HUES64 (cell line): ENCODE measurements around the gene CEP112.

Source experiments
- H3K27ac ChIP-seq: 2 replicates; pipeline ENCODE4 v1.7.0; 2013; ENCODE audit warnings: low read depth, low read length, inconsistent platforms
- H3K27me3 ChIP-seq: 2 replicates; pipeline ENCODE4 v1.6.1; 2013; ENCODE audit warnings: mild to moderate bottlenecking, low read length; ENCODE audit not compliant: insufficient read depth
- H3K36me3 ChIP-seq: 2 replicates; pipeline ENCODE4 v1.6.1; 2013; ENCODE audit warnings: mild to moderate bottlenecking, low read length; ENCODE audit not compliant: insufficient read depth
- H3K4me1 ChIP-seq: 2 replicates; pipeline ENCODE4 v1.6.1; 2013; ENCODE audit warnings: mild to moderate bottlenecking, low read length, moderate library complexity; ENCODE audit not compliant: insufficient read depth
- H3K4me3 ChIP-seq: 2 replicates; pipeline ENCODE4 v1.5.1; 2013; ENCODE audit warnings: mild to moderate bottlenecking, low read length, moderate library complexity
- H3K9ac ChIP-seq: 2 replicates; pipeline ENCODE4 v1.6.1; 2013; ENCODE audit warnings: mild to moderate bottlenecking, low read depth, low read length
- H3K9me3 ChIP-seq: 2 replicates; pipeline ENCODE4 v1.6.1; 2013; ENCODE audit warnings: low read depth, low read length; ENCODE audit not compliant: insufficient read depth
- WGBS: fragments of 150-250, 120-280 bp; methylation state at CpG from one replicate; pipeline ENCODE4 v1.1.7; 2013; ENCODE audit warnings: missing lambda C conversion rate; 5-methylcytosine and 5-hydroxymethylcytosine counted together

Gene CEP112

GRCh38 chr17:66203274-66204015 lies 11.5 kb upstream of the CEP112 start:
- H3K36me3 ChIP-seq, result no peaks in the 10 kb centered on the region

GRCh38 chr17:66200685-66201092 lies 8.8 kb upstream of the CEP112 start:
- Histone ChIP-seq H3K27ac (no peak overlapping the region), H3K4me1 (no peaks in the 10 kb centered on the region), H3K36me3 (no peaks in the 10 kb centered on the region), H3K9ac (no peak overlapping the region), H3K27me3 (no peaks in the 10 kb centered on the region), H3K9me3 (no peaks in the 10 kb centered on the region), H3K4me3 (no peak overlapping the region)
- 37% methylated on average over 3 of the region's 3 CpGs for WGBS

More at GRCh38 chr17:66203274-66204015, 11.5 kb upstream of the CEP112 start:
- no peak overlapping the region for H3K27ac ChIP-seq
- no peaks in the 10 kb centered on the region; the same call in 1 of the 2 replicates for H3K9me3 ChIP-seq
- no peaks in the 10 kb centered on the region for H3K4me1 ChIP-seq
- no peak overlapping the region for H3K4me3 ChIP-seq
- no peaks in the 10 kb centered on the region for H3K27me3 ChIP-seq
- no peak overlapping the region for H3K9ac ChIP-seq
- 89% methylated on average over 8 of the region's 8 CpGs for whole genome bisulfite sequencing

GRCh38 chr17:66198242-66198641 lies 6.3 kb upstream of the CEP112 start:
- 95% methylated on average over 8 of the region's 8 CpGs for WGBS
- no peaks in the 10 kb centered on the region for H3K4me1 ChIP-seq
- H3K27ac ChIP-seq, result no peak overlapping the region
- no peaks in the 10 kb centered on the region for H3K9me3 ChIP-seq
- no peak overlapping the region for H3K4me3 ChIP-seq
- H3K9ac ChIP-seq, result no peak overlapping the region
- no peaks in the 10 kb centered on the region for H3K27me3 ChIP-seq
- no peaks in the 10 kb centered on the region for H3K36me3 ChIP-seq

GRCh38 chr17:66192378-66192687 lies 400 bp upstream of the CEP112 start:
- Histone ChIP-seq H3K9me3 (no peaks in the 10 kb centered on the region), H3K4me3 (peak overlapping the region; percentile 77), H3K27me3 (peaks cover 5% of the 10 kb centered on the region; the same call in 1 of the 2 replicates), H3K9ac (no peak overlapping the region), H3K27ac (no peak overlapping the region), H3K4me1 (peaks cover 9% of the 10 kb centered on the region; the same call in 1 of the 2 replicates), H3K36me3 (no peaks in the 10 kb centered on the region)
- WGBS, result 15% methylated on average over 10 of the region's 10 CpGs

- H3K27ac ChIP-seq, result no peak overlapping the region; the same call in 1 of the 2 replicates
- 47% methylated on average over 15 of the region's 16 CpGs for WGBS
Measured at GRCh38 chr17:66190738-66191592, 968 bp downstream of the CEP112 start.

GRCh38 chr17:66187718-66188117 lies 4.2 kb downstream of the CEP112 start:
- no peak overlapping the region for H3K4me3 ChIP-seq
- H3K27ac ChIP-seq, result no peak overlapping the region
- no peaks in the 10 kb centered on the region for H3K36me3 ChIP-seq
- H3K9me3 ChIP-seq, result no peaks in the 10 kb centered on the region
- H3K27me3 ChIP-seq, result peaks cover 5% of the 10 kb centered on the region; the same call in 1 of the 2 replicates
- no peak overlapping the region for H3K9ac ChIP-seq
- H3K4me1 ChIP-seq, result peaks cover 9% of the 10 kb centered on the region; the same call in 1 of the 2 replicates
- 93% methylated on average over 2 of the region's 2 CpGs for WGBS

More at GRCh38 chr17:66190738-66191592, 968 bp downstream of the CEP112 start:
- Histone ChIP-seq H3K4me1 (peaks cover 9% of the 10 kb centered on the region; the same call in 1 of the 2 replicates), H3K4me3 (peak overlapping the region; percentile 77), H3K9ac (peak overlapping the region; percentile 58), H3K36me3 (no peaks in the 10 kb centered on the region), H3K9me3 (no peaks in the 10 kb centered on the region), H3K27me3 (peaks cover 5% of the 10 kb centered on the region; the same call in 1 of the 2 replicates)

GRCh38 chr17:66185862-66186261 lies 6.1 kb downstream of the CEP112 start:
- Histone ChIP-seq H3K27ac (no peak overlapping the region), H3K9me3 (no peaks in the 10 kb centered on the region), H3K27me3 (peaks cover under 1% of the 10 kb centered on the region; the same call in 1 of the 2 replicates), H3K4me1 (peaks cover 1% of the 10 kb centered on the region; the same call in 1 of the 2 replicates), H3K9ac (no peak overlapping the region), H3K36me3 (peaks cover 9% of the 10 kb centered on the region; the same call in 1 of the 2 replicates), H3K4me3 (no peak overlapping the region)
- 89% methylated on average over 4 of the region's 4 CpGs for WGBS

- H3K27ac ChIP-seq, result no peak overlapping the region
- 85% methylated on average over 1 of the region's 1 CpG for WGBS
Measured at GRCh38 chr17:66184392-66184791, 7.5 kb downstream of the CEP112 start.

GRCh38 chr17:66183529-66183928 lies 8.4 kb downstream of the CEP112 start:
- Histone ChIP-seq H3K4me3 (no peak overlapping the region), H3K27ac (no peak overlapping the region), H3K36me3 (peaks cover 10% of the 10 kb centered on the region; the same call in 1 of the 2 replicates), H3K9me3 (no peaks in the 10 kb centered on the region), H3K9ac (no peak overlapping the region), H3K27me3 (no peaks in the 10 kb centered on the region), H3K4me1 (no peaks in the 10 kb centered on the region)

More at GRCh38 chr17:66184392-66184791, 7.5 kb downstream of the CEP112 start:
- Histone ChIP-seq H3K9me3 (no peaks in the 10 kb centered on the region), H3K4me3 (no peak overlapping the region), H3K36me3 (peaks cover 10% of the 10 kb centered on the region; the same call in 1 of the 2 replicates), H3K27me3 (no peaks in the 10 kb centered on the region), H3K9ac (no peak overlapping the region), H3K4me1 (no peaks in the 10 kb centered on the region)

- Histone ChIP-seq H3K27me3 (no peaks in the 10 kb centered on the region), H3K27ac (no peak overlapping the region), H3K36me3 (peaks cover 16% of the 10 kb centered on the region; the same call in 1 of the 2 replicates), H3K4me1 (no peaks in the 10 kb centered on the region), H3K4me3 (no peak overlapping the region), H3K9me3 (no peaks in the 10 kb centered on the region), H3K9ac (no peak overlapping the region)
- 89% methylated on average over 3 of the region's 4 CpGs for WGBS
Measured at GRCh38 chr17:66178642-66179041, 13.3 kb downstream of the CEP112 start.

- Histone ChIP-seq H3K27ac (no peak overlapping the region), H3K4me1 (no peaks in the 10 kb centered on the region), H3K9me3 (no peaks in the 10 kb centered on the region), H3K27me3 (no peaks in the 10 kb centered on the region), H3K36me3 (peaks cover 16% of the 10 kb centered on the region; the same call in 1 of the 2 replicates), H3K9ac (no peak overlapping the region), H3K4me3 (no peak overlapping the region)
Measured at GRCh38 chr17:66177048-66177447, 14.9 kb downstream of the CEP112 start.
